ENCODE measurements around the gene PRKAR2B.

DNA sequence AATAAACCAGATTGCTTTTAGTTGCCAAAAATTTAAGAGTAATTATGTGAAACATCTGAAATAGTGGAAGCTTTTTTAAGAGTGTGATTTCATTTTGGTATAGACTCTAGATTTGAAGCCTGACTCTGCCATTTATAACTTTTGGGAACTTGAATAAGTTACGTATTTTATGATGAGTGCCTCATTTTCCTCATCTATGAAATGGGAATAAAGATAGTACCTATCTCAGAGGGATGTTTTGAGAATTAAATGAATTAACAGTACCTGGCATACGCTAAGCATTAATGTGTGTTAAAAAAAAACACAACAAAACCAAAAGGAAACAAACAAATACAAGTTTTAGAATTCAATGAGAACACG, 12.9 kb downstream of the PRKAR2B start:
- no peak for TF ChIP-seq EZH2 (IDR thresholded peaks at IDR 0.05; ENCODE audit: insufficient read depth, poor library complexity, severe bottlenecking)
- TF ChIP-seq EZH2phosphoT487 (IDR thresholded peaks at IDR 0.05; ENCODE audit: insufficient read depth, low read depth): no peak

All from GM23248 (cell line).